GM13977 (cell line): ENCODE data around the gene UBE2M.

Experiments
- DNase-seq: peaks from one replicate; pipeline ENCODE4 v3.0.0; 2012; ENCODE audit warnings: low spot score
- in situ Hi-C: fragments of 300-500 bp; cut with MboI; formaldehyde crosslinking; loops from one replicate; pipeline ENCODE4 v1.12.0; 2022; ENCODE audit warnings: low sequenced_read_pairs, low pct_unique_long_range_greater_than_20kb, mixed read lengths, inconsistent platforms; ENCODE audit not compliant: unreplicated experiment
- TF ChIP-seq, protein P1 (sequence below): IDR thresholded peaks from 2 replicates; pipeline ENCODE4 v1.5.1; 2012; ENCODE audit warnings: mild to moderate bottlenecking, control low read depth; ENCODE audit not compliant: insufficient read depth; ENCODE audit errors: extremely low read depth, missing control alignments

UBE2M gene

DNA sequence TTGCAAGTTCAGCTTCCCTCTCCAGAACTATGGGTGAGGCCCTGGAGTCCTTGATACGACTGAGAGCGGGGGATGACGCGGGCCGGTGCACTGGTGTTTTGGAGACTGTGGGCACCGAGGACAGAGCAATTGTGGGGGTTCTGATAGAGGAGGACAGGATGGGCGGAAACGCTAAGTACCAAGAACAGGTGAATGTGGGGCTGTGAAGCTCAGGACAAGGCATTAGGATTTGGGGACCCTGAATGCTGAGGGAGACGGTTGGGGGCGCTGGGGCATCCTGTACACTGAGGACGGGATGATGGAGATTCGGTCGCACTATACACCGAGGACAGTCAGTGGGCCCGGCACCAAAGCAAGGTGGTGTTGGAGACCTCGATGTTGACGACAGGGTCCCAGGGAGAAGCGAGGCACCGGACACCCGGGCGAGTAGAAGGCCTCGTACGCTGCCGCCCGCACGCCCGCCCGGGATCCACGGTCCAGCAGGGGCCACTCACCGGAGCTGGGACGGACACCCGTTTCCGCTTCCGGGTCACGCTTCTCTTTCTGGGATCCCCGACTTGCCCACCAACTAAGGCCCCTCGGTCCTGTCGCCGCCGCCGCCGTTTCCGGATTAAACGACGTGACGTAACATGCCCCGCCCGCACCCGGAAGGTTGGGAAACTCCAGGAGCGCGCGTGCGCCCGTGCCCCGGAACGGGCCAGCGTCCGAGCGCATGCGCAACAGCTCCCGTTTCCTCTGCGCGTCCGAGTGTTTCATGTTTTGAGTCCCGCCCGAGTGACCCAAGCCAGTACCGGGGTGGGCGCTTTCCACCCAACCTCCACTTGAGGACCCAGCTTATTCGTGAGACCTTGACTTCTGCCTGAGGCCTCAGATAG, 3.7 kb downstream of the UBE2M start, which contains the start of gene CHMP2A:
CHMP2A (minus strand) TSS at position 612 of the 875 bp plus-strand sequence. CDS start 893 bp downstream, outside the sequence.
- TF ChIP-seq, protein P1, sequence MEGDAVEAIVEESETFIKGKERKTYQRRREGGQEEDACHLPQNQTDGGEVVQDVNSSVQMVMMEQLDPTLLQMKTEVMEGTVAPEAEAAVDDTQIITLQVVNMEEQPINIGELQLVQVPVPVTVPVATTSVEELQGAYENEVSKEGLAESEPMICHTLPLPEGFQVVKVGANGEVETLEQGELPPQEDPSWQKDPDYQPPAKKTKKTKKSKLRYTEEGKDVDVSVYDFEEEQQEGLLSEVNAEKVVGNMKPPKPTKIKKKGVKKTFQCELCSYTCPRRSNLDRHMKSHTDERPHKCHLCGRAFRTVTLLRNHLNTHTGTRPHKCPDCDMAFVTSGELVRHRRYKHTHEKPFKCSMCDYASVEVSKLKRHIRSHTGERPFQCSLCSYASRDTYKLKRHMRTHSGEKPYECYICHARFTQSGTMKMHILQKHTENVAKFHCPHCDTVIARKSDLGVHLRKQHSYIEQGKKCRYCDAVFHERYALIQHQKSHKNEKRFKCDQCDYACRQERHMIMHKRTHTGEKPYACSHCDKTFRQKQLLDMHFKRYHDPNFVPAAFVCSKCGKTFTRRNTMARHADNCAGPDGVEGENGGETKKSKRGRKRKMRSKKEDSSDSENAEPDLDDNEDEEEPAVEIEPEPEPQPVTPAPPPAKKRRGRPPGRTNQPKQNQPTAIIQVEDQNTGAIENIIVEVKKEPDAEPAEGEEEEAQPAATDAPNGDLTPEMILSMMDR, result no peak
- DNase-seq, result peak; percentile 96
- in situ Hi-C loops, result no loop called here

GRCh38 chr19:58553799-58554493, 4.5 kb downstream of the UBE2M start:
- TF ChIP-seq, protein P1, result no peak
- in situ Hi-C loops, result no loop called here
- DNase-seq, result no peak

GRCh38 chr19:58552655-58553054, 5.8 kb downstream of the UBE2M start:
- no peak for DNase-seq
- in situ Hi-C loops, result no loop called here
- TF ChIP-seq, protein P1, result no peak

- TF ChIP-seq, protein P1, result no peak
- DNase-seq, result no peak
- in situ Hi-C loops, result no loop called here
Observed at GRCh38 chr19:58551577-58552471, 6.6 kb downstream of the UBE2M start.

DNA sequence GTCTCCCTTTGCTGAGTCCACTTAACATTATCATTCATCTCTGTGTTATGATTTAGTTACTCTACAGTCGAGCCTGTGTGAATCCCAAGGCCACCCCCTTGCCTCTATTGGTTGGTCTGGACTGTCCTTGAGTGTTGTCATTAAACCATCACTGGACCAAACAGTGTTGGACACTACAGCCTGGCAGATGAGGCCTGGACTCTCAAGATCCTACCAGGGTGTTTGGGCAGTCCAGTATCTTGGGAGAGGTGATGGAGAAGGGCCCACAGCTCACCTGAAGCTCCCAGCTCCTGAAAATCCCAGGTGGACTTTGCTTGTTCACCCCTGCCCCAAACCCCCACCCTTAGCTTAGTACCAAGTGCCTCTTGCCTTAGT, 7.3 kb downstream of the UBE2M start:
- TF ChIP-seq, protein P1, result no peak
- in situ Hi-C loops, result no loop called here

GRCh38 chr19:58550362-58551122, 7.9 kb downstream of the UBE2M start:
- DNase-seq, result no peak
- in situ Hi-C loops, result no loop called here
- TF ChIP-seq, protein P1, result no peak

More for the DNA sequence above, 7.3 kb downstream of the UBE2M start:
- DNase-seq, result no peak
